ENCODE measurements around the gene MAS1.

Gene MAS1

DNA sequence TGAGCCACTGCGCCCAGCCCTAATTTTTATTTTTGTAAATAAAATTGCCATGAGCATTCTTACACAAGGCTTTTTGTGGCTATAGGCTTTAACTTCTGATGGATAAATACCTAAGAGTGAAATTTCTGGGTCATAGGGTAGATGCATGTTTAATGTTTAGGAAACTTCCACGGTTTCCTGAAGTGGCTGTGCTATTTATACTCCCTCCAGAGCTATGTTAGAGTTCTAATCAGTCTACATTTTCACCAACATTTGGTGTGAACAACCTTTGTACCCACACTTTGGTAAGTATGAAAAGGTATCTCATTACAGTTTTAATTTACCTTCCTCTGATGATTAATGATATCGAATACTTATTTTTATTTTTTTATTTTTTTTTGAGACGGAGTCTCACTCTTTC is 6.1 kb upstream of the MAS1 start:
- DNase-seq: no peak

DNA sequence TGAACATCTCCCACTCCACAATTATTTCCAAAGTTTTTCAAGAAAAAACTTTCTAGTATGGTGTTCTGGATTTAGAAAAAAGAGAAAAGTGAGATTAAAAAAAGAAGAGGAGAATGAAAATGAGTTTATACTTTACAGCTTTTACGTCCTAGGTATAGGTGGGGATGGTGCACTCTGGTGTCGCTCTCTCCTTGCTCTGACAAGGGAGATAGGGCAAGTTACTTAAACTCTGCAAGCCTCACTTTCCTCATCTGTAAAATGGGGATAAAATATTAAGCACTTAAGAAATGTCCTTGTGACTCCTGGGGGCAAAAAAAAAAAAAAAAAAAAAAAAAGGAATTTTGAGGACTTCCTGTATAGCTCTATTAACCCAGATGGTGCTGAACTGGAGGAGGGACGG is 4.5 kb upstream of the MAS1 start:
- no peak for DNase-seq

DNA sequence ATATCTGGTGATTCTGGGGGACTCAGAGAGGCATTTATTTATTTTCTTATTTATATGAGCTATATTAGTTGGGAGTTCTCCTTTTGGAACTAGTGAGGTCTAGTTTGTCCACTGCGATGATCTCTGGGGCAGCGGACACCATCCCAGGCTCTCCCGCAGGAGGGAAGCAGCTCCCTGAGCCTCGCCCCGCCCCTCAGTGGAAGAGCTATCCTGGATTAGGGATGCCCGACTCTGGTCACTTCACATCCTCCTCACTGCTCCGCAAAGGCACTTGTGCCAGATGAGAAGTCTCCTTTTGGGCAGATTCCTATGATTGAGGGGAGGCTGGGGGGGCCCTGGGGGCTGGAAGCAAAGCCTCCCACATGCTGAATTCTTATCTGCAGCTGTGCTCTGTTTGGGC is 3.6 kb upstream of the MAS1 start:
- no peak for DNase-seq

DNA sequence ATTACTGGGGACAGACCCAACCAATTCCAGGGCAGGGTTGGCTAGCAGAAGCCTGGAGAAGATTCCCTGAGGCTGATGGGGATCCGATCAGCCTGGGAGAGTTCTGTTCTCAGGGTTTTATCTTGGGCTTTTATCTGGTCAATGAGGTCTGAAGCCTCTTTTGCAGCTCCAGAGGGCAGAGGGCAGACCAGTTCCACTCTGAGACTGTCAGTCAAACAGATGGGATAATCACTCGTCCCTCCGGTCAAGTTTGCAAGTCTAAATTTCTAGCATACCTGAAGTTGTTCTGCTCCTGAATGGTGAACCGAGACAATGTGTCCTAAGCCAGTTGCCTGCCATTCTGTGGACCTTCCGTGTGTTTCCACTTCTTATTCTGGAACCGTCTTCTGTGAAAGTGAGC is 3.0 kb upstream of the MAS1 start:
- DNase-seq: no peak

DNA sequence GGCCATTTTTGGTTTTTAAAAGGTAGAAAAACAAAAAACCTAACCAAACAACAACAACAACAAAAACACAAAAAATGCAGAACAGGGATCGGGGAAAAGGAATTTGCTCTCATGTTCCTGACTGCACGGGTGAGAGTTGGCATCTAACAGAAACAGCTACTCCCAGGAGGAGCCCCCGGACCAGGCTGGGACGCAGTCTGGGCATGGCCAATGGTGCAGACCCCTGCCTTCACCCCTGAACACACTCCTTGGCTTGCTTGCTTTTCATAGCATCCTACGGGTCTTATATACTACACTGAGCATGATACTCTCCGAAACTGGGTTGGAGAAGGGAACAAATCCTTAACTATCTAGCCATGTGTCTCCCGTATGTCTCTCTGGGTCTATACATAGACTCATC is 587 bp upstream of the MAS1 start:
- no peak for DNase-seq

DNA sequence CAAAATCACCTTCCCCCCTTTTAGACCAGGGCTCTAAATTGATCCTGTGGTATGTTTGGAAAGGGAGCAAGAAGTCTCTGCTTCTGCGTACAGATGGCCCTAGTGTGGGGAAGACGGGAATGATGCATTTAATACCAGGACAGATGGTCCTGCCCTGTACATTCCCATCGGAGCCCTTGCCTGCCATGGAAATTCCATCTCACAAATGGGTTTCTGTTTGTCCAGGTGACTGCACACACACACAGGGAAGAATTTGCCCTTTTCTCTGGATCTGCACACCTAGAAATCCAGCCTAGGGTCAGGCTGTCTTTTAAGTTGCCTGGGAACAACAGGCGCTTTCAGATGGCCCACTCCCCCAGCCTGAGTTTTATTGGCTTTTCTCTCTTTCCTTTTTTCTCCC is 1.3 kb downstream of the MAS1 start:
- no peak for DNase-seq

DNA sequence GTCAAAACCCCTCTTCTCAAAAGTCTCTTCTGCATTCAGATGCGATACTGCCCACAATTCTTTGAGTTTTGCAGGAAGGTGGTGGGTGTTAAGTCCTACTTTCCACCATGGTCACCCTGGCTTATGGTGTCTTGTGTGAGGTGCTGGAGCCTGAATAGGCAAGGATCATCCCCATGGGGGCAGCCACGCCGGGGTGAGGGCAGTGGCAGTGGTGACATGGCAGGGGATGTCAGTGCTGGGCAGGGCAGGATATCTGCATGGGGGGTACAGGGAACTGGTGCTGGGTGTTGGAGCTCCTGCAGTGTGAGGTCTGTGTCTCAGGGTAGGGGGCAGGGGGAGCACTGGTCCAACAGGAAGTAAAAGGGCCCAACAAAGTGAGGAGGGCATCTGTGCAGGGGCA is 2.3 kb downstream of the MAS1 start:
- no peak for DNase-seq

DNA sequence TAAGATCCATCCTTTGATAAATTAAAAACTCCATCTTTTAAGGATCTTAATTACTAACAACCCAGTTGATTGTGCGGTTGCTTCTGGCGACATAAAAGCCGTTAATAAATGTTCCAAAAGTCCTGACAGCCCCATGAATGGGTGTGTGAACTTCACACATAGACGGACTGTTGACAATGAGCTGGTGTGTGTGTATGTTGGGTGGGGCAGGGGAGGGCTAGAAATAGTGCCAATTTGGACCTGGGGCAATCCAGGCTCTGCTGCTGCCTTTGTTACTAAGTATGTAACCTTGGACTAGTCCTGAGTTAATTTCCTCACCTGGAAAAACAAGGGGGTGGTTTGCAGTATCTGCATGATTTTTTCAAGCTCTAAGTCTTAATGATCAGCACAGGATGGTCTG is 4.2 kb downstream of the MAS1 start:
- no peak for DNase-seq

DNA sequence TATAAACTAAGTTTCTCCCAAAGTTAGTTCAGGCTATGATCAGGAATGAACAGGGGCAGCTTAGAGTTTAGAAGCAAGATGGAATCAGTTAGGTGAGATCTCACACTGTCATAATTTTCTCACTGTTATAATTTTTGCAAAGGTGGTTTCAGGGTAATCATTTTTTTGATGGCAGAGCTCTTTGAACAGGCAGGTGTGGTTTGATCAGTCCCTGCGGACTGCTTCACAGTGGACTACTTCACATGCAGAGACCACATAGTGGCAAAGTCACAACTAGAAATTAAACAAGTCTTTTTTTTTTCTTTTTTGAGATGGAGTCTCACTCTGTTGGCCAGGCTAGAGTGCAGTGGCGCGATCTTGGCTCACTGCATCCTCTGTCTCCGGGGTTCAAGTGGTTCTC is 6.8 kb downstream of the MAS1 start:
- no peak for DNase-seq

DNA sequence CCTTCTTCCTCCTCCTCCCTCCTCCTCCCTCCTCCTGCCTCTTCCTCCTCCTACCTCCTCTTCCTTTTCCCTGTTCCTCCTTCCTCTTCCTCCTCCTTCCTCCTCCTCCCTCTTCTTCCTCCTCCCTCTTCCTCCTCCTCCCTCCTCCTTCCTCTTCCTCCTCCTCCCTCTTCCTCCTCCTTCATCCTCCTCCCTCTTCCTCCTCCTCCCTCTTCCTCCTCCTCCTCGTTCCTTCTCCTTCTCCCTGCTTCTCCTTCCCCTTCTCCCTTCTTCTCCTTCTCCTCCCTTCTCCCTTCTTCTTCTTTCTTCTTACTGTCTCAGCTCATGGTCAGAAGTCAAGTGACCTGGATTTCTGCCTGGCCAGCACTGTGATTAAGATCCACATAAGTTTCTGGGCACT is 7.7 kb downstream of the MAS1 start:
- no peak for DNase-seq

DNA sequence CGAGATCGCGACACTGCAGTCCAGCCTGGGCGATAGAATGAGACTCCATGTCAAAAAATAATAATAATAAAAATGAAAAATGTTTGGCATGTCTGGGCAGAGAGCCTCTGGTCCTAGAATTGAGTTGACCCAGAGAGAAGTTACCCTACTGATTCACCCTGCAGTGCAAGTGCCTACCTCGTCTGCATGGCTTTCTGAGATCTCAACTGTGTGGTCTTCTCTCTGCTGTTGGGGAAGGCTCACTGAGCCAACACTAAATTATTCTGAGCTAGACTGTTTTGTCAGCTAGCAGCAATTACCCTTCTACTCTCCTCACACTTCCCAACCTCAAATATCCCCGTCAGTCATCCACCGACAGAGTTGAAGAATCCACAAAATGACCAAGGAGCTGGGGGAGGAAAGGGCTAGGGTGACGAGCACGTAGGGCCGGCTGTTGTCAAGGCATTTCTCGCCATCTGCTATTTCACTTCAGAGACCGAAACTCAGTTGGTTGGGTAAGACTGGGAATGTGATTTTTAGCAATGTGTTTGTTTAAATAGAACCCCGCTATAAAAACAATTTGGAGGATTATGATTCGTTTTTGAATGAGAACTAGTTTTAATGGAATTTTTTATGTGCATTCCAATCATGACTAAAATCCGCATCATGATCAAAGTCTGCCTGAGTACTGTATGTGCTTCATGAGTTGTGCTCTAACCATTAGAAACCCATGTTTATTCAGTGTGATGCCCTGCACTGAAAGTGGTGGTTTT is 9.4 kb downstream of the MAS1 start:
- peak; percentile 65 for DNase-seq

DNA sequence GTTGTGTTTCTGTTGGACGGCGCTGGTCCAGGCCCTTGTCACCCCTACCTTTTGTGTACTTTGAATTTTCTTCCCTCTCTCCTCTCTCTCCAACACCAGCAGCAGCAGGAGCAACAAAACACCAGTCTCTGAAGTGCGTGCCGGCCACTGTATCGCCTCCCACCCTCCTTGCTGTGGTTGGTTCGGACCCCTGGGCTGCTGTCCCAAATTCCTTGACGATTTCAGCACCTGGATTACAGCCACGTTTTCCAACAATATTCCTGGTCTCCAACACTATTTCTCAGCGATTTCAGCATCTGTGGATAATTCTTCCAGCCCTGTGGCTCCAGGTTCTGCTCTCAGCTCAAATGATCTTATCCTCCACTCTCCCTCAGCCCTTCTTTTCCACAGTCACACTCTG is 11.8 kb downstream of the MAS1 start:
- DNase-seq: no peak

DNA sequence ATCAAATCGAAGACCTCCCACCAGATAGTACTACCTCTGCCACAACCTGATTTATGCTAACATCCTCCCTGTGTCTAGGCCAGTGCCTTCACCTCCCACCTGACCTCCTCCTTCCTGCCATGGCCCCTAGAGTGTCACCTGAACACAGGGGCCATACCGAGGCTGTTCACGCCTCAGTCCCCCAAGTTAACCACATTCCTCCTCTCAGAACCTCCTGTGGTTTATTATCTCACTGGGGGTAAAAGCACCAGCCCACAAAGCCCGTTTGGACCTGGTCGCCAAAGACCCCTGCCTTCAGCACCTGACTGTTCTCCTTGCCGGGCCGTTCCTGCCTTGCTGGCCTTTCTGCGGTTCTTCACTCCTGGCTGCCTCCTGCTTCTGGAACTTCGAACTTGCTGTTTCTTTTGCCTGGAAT is 13.7 kb downstream of the MAS1 start:
- no peak for DNase-seq

DNA sequence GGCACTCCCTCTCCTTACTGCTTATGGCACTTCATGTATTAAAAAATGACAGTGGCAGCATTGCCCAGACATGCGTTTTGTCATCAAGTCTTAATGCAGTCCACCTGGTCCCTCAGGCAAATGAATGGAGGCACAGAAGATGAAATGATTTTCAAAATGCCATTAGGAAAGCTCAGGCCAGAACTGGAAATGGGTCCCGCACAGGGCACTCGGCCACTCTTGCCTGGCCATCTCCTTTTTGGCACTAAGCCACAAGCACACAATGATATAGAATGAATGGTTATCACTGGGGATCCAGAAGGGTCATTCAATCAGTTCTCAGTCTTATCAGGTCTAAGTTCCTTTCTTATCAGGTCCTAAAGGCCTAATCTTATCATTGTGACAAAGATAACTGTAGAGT is 15.6 kb downstream of the MAS1 start:
- no peak for DNase-seq

DNA sequence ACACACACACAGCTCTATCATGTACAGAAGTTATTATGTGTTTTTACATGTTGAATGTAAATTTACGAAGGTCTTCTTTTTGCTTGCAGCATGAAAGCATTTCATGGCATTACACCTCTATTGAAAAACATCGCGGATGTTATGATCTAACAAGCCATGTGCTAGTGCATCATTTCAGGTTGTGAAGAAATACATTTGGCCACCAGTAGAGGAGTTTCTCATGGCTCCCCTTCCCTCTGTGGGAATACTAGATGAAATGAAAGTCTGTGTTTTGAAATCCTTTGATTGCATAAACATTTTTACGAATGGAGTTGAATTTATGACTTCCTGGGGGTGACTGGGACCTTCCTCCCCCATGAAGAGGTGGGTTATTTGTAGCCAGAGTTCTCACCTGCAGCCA is 17.7 kb downstream of the MAS1 start:
- DNase-seq: no peak

DNA sequence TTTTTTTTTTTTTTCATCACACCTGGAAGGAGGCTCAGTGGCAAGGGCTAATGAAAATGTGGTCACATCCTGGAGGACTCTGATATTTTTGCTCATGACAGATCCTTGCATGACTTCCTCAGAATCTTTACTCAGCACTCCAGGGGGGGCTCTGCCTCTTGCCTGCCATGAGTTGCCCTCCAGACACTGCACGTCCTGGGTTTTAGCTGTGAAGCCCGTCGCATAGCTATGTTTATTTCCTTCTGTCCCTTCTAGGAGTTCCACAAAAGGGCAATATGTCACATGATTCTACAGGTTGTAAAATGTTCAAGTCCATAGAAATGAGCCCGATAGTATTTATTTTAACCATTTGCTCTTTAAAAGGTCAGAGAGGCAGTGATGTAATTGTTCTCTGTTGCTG is 18.2 kb downstream of the MAS1 start:
- no peak for DNase-seq

DNA sequence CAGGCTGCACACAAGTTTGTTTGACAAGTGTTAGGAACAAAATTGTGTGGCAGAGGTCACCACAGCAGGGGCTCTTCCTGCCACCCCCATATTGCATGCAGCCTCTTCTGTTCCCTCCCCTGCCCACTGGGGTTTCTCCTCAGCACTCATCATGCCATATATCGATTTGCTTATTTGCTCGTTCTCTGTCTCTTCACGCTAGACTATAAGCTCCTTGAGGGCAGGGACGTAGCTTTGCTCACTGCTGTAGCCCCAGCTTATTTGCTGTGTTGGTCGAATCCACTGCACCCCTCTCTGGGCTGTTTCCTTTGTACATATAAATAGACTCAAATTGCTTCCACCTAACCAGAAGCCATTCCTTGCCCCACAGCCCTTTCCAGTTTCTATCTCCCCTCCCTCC is 19.6 kb downstream of the MAS1 start:
- DNase-seq: no peak

DNA sequence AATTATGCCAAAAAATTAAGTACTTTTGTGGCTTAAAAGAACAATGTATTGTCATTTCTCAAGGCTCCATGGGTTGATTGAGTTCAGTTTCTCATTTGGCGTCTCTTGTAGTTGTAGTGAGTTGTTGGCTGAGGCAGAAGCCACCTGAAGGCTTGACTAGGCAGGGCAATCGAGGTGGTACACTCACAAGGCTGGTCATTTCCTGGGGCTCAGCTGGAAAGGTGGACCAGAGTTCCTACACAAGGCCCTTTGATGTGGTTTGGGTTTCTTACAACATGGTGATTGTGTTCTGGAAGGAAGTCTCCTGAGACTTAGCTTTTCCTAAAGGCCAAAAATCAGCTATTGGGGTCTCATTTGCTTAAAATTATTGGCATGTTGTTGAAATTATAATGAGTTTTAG is 22.6 kb downstream of the MAS1 start:
- no peak for DNase-seq

DNA sequence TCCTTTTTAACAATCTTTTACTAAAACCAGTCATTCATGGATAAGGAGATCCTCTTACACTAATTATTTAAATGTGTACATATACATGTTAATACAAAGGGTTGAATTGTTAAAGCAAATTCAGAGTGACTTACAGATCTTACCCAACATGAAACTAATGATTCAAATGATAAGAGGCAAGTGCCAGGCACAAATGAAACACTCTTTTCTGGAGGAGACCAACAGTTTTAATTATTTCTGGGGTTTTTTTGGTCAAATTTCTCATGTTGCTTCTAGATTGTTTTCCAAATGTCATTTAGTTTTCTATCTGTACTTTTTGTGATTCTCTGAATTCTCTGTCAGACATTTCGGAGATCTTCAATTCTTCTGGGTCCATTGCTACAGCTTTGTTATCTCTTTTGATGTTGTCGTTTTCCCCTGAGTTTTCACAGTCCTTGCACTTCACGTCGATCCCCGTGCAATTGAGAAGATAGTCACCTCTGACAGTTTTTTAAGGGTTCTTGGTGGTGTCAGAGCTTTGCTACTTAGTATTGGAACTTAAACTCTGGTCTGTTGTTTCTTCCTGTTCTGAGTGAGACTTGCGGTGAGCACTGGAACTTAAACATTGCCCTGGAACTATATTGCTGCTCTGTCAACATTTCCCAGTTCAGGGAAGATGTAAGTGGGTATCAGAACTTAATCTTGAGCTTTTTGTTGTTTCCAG is 23.2 kb downstream of the MAS1 start:
- no peak for DNase-seq

DNA sequence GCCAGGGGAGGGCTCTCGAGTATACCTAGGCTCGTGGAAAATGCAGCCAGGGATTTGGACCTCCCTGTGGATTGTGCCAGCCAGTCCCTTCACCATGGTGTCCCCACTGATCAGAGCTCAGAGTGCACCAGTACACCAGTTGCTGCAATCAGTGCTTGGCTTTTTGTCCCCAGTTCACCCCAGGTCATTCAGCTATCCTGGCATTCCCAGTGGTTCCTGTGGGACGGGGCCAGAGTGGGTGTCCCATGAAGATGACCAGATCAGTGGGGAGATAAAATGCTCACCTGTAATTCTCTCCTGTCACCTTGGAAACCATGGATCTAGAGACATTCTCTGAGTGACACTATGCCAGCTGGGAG is 23.8 kb downstream of the MAS1 start:
- no peak for DNase-seq

DNA sequence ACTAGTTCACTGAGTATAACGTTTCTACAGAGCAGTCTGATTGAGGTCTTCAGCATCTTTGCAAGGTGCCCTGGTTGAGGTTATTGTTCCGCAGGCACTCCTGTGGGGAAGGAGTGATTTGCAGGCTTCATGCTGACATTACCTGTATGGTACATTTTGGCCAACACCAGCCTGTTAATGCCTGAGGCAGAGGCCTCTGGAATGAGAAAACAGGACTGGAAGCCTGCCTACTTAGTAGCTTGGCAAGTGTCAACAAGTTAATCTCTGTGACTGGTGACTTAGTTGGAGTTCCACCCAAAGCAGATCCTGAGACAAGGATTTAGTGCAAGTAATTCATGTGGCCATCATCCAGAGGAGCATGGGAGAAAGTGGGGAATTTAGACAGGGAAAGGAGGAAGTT is 24.6 kb downstream of the MAS1 start:
- no peak for DNase-seq

DNA sequence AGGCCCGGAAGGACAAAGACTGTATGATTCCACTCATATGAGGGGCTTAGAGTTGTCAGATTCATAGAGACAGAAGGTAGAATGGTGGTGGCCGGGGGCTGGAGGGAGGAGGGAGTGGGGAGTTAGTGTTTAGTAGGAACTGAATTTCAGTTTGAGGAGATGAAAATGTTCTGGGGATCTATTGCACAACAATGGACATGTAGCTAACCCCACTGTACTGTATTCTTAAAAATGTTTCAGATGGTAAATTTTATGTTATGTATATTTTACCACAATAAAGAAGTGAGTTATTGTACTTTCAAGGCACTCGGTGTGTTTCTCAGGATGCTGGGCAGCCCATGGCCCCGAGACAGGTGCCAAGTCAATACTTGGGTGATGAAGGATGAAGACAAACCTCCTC is 25.4 kb downstream of the MAS1 start:
- DNase-seq: no peak

DNA sequence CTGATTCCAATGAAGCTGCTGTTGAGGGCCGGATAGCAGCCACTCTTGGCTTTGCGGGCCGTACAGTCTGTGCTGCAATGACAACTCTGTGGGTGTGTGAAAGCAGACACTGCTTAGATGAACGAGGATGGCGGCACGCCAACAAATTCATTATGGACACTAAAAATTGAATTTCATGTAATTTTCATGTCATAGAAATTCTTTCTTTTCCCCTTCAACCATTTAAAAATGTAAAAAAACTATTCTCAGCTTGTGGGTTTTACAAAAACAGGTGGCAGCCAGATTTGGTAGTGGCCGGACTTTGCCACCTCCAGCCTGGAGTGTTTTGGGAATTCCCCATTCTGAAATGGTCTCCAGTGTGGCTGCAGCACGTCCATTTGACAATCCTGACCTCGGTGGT is 26.0 kb downstream of the MAS1 start:
- DNase-seq: no peak

DNA sequence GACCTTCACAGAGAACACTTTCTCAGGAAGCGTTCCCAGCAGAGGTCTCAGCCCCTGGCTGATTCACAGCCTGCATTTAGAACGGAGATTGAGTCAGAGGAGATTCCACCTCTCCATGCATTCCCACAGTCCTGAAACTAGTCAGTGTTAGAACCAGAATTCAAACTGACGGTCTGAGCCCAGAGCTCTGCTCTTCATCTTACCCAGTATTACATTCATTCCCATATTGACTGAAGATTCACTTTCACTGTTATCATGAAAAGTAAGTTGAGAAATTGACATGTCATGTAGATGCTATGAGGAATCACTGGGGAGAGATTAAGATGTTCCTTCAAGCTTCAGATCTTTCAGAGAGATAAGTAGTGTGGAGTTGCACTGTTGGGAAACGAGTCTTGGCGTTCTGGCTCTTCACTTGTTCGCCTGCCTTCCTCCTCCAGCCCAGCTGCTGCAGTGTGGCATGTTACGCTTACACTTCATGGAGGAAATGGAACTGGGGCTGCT is 28.3 kb downstream of the MAS1 start:
- DNase-seq: no peak

DNA sequence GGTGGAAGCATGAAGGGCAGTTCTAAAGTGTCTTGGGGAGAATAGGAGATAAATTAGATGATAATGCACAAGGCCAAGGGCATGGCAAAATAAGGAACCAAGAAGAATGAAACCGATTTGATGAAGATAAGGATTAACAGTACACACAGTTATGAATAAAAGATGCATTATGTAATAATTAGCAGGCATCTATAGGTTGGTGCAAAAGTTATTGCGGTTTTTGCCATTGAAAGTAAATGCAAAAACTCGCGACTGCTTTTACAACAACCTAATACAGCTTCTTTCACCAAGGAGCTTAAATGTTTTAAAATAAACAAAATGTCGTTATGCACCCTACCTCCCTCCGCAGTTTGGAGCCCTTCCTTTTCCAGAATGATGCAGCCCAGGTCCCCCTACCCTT is 29.0 kb downstream of the MAS1 start:
- DNase-seq: no peak
